Measurements from ENCODE around the gene SLCO1A2. TPM values are rescaled to one million over a fixed set of nuclear protein-coding genes. Genes with fewer than 3 reads are reported as not detected.
"Not testable (repeated sequence)": the region's sequence is repeated elsewhere in the genome, so short reads cannot be mapped to it uniquely, and the experiment has no call there.

Gene SLCO1A2
- polyA plus RNA-seq, 1 donor (not counting 4 experiments of a cell fraction or from before 2014, with no cell fraction given) = not detected

DNA sequence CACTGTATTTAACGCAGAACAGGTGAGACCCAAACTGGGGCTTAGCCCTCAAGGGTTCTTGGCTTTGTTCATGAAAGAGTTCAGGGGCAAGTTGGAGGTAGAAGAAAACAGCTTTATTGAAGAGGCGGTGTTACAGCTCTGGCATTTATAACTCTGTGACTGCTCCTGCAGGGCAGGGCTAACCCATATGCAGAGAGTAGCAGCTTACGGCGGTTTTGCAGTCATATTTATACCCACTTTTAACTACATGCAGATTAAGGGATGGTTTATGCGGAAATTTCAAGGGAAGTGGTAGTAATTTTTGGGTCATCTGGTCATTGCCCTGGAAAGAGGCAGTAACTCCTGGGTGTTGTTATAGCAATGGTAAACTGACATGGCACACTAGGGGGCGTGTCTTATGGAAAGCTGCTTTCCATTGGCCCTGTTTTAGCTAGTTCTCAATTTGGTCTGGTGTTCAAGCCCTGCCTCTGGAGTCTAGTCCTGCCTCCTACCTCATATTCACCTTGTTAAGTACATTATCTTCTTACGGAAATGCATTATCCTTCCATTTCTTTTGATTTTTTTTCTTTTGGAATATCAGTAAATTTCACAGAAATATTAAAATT, 36.2 kb upstream of the SLCO1A2 start:
- no peaks in the 10 kb centered on the region for H3K27me3 ChIP-seq (ENCODE audit: control insufficient read depth, extremely low read depth, insufficient read depth, low read length)
- H3K4me1 ChIP-seq (ENCODE audit: control insufficient read depth, extremely low read depth, insufficient read depth, low read length) = no peaks in the 10 kb centered on the region
- no peaks in the 10 kb centered on the region for H3K36me3 ChIP-seq (ENCODE audit: control insufficient read depth in 2 of 2, extremely low read depth in 1 of 2, insufficient read depth in 2 of 2, low read length in 2 of 2)
- H3K4me3 ChIP-seq (ENCODE audit: control insufficient read depth in 2 of 3, extremely low read depth in 1 of 3, insufficient read depth in 2 of 3, low read depth in 1 of 3, low read length in 3 of 3) = no peak overlapping the region
- H4K20me1 ChIP-seq (ENCODE audit: control insufficient read depth, extremely low read depth, insufficient read depth, low read length) = no peaks in the 10 kb centered on the region
- H3K4me2 ChIP-seq (ENCODE audit: control insufficient read depth, extremely low read depth, insufficient read depth, low read depth, low read length) = no peak overlapping the region
- no peak overlapping the region for H3K27ac ChIP-seq (ENCODE audit: control insufficient read depth, insufficient read depth, low read length)
- dilution Hi-C loops (cut with MboI; ENCODE audit: extremely low pct_ligation_motif_present, low sequenced_read_pairs) = no loop called here
- no peaks in the 10 kb centered on the region for H3K9me3 ChIP-seq (ENCODE audit: control insufficient read depth, low read depth, low read length)
- no peak overlapping the region for H3K9ac ChIP-seq (ENCODE audit: control insufficient read depth, extremely low read depth, insufficient read depth, low read length)
- H2AFZ ChIP-seq (ENCODE audit: control insufficient read depth, low read length) = no peak overlapping the region
- H3K9me1 ChIP-seq (ENCODE audit: control insufficient read depth, extremely low read depth, insufficient read depth, low read length) = no peaks in the 10 kb centered on the region
- H3K79me2 ChIP-seq (ENCODE audit: control insufficient read depth, insufficient read depth, low read length) = no peaks in the 10 kb centered on the region
- FAIRE-seq = no peak
- no peak for DNase-seq (ENCODE audit: low read depth, low spot score)
- no peak for TF ChIP-seq EZH2 (IDR thresholded peaks at IDR 0.05; ENCODE audit: low read length)
- TF ChIP-seq, protein P1, sequence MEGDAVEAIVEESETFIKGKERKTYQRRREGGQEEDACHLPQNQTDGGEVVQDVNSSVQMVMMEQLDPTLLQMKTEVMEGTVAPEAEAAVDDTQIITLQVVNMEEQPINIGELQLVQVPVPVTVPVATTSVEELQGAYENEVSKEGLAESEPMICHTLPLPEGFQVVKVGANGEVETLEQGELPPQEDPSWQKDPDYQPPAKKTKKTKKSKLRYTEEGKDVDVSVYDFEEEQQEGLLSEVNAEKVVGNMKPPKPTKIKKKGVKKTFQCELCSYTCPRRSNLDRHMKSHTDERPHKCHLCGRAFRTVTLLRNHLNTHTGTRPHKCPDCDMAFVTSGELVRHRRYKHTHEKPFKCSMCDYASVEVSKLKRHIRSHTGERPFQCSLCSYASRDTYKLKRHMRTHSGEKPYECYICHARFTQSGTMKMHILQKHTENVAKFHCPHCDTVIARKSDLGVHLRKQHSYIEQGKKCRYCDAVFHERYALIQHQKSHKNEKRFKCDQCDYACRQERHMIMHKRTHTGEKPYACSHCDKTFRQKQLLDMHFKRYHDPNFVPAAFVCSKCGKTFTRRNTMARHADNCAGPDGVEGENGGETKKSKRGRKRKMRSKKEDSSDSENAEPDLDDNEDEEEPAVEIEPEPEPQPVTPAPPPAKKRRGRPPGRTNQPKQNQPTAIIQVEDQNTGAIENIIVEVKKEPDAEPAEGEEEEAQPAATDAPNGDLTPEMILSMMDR (optimal IDR thresholded peaks at IDR 0.05 in 1 of 3, IDR thresholded peaks at IDR 0.05 in 1 of 3, conservative IDR thresholded peaks at IDR 0.05 in 1 of 3; ENCODE audit: extremely low read depth in 1 of 3, insufficient read depth in 2 of 3, low read length in 3 of 3) = no peak

DNA sequence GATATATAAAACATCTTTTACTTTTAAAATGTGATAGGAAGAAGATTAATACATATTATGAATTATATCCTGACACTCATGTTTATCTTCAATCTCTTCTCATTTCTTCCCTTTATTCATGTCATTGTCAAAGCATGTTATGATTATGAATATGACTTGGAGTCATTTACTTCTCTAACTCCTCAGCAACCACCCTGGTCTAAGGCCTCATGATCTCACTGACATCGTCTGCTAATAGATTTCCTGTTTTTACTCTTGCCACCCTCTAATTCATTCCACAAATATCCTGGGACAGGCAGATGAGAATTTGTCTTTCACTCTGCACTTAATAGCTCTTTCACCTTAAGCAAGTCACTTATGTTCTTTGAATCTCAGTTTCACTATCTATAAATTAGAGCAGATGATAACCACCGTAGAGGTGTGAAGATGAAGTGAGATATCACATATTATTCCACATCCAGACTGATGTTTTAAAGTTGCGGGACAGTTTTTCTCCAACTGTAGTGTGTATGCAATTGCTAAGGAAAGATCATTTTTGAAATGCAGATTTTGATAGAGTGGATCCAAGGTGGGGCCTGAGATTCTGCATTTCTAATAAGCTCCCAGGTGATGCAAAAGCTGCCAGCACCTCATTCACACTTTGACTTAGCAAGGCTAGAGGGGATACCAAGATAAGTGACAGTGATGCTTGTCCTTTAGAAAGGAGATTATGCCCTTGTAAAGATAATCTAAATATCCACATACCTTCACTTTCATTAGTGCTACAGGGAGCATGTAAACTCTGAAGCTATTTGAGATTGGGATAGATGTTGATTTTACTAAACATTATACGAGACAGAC, 34.6 kb upstream of the SLCO1A2 start:
- Histone ChIP-seq H4K20me1 (ENCODE audit: control insufficient read depth, extremely low read depth, insufficient read depth, low read length) (no peaks in the 10 kb centered on the region), H3K79me2 (ENCODE audit: control insufficient read depth, insufficient read depth, low read length) (no peaks in the 10 kb centered on the region), H3K27me3 (ENCODE audit: control insufficient read depth, extremely low read depth, insufficient read depth, low read length) (no peaks in the 10 kb centered on the region), H3K27ac (ENCODE audit: control insufficient read depth, insufficient read depth, low read length) (no peak overlapping the region), H3K9me3 (ENCODE audit: control insufficient read depth, low read depth, low read length) (no peaks in the 10 kb centered on the region), H3K9me1 (ENCODE audit: control insufficient read depth, extremely low read depth, insufficient read depth, low read length) (no peaks in the 10 kb centered on the region), H2AFZ (ENCODE audit: control insufficient read depth, low read length) (no peak overlapping the region), H3K4me2 (ENCODE audit: control insufficient read depth, extremely low read depth, insufficient read depth, low read depth, low read length) (no peak overlapping the region), H3K4me3 (ENCODE audit: control insufficient read depth in 2 of 3, extremely low read depth in 1 of 3, insufficient read depth in 2 of 3, low read depth in 1 of 3, low read length in 3 of 3) (no peak overlapping the region), H3K4me1 (ENCODE audit: control insufficient read depth, extremely low read depth, insufficient read depth, low read length) (no peaks in the 10 kb centered on the region), H3K9ac (ENCODE audit: control insufficient read depth, extremely low read depth, insufficient read depth, low read length) (no peak overlapping the region), H3K36me3 (ENCODE audit: control insufficient read depth in 2 of 2, extremely low read depth in 1 of 2, insufficient read depth in 2 of 2, low read length in 2 of 2) (no peaks in the 10 kb centered on the region)
- dilution Hi-C loops (cut with MboI; ENCODE audit: extremely low pct_ligation_motif_present, low sequenced_read_pairs) = no loop called here
- no peak for DNase-seq (ENCODE audit: low read depth, low spot score)
- no peak for TF ChIP-seq EZH2 (IDR thresholded peaks at IDR 0.05; ENCODE audit: low read length)
- TF ChIP-seq, protein P1 (optimal IDR thresholded peaks at IDR 0.05 in 1 of 3, IDR thresholded peaks at IDR 0.05 in 1 of 3, conservative IDR thresholded peaks at IDR 0.05 in 1 of 3; ENCODE audit: extremely low read depth in 1 of 3, insufficient read depth in 2 of 3, low read length in 3 of 3) = no peak
- FAIRE-seq = no peak

DNA sequence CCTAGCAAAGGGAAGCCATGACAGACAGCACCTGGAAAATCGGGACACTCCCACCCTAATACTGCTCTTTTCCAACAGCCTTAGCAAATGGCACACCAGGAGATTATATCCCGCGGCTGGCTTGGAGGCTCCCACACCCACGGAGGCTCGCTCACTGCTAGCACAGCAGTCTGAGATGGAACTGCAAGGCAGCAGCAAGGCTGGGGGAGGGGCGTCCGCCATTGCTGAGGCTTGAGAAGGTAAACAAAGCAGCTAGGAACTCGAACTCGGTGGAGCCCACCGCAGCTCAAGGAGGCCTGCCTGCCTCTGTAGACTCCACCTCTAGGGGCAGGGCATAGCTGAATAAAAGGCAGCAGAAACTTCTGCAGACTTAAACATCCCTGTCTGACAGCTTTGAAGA, 25.9 kb upstream of the SLCO1A2 start:
- H3K9me1 ChIP-seq (ENCODE audit: control insufficient read depth, extremely low read depth, insufficient read depth, low read length); H3K4me1 ChIP-seq (ENCODE audit: control insufficient read depth, extremely low read depth, insufficient read depth, low read length); dilution Hi-C loops (cut with MboI; ENCODE audit: extremely low pct_ligation_motif_present, low sequenced_read_pairs); DNase-seq (ENCODE audit: low read depth, low spot score); H3K4me2 ChIP-seq (ENCODE audit: control insufficient read depth, extremely low read depth, insufficient read depth, low read depth, low read length); H3K27me3 ChIP-seq (ENCODE audit: control insufficient read depth, extremely low read depth, insufficient read depth, low read length); H2AFZ ChIP-seq (ENCODE audit: control insufficient read depth, low read length); H3K79me2 ChIP-seq (ENCODE audit: control insufficient read depth, insufficient read depth, low read length); H3K9ac ChIP-seq (ENCODE audit: control insufficient read depth, extremely low read depth, insufficient read depth, low read length); FAIRE-seq; H3K9me3 ChIP-seq (ENCODE audit: control insufficient read depth, low read depth, low read length); H4K20me1 ChIP-seq (ENCODE audit: control insufficient read depth, extremely low read depth, insufficient read depth, low read length); H3K27ac ChIP-seq (ENCODE audit: control insufficient read depth, insufficient read depth, low read length); H3K4me3 ChIP-seq (ENCODE audit: control insufficient read depth in 2 of 3, extremely low read depth in 1 of 3, insufficient read depth in 2 of 3, low read depth in 1 of 3, low read length in 3 of 3); H3K36me3 ChIP-seq (ENCODE audit: control insufficient read depth in 2 of 2, extremely low read depth in 1 of 2, insufficient read depth in 2 of 2, low read length in 2 of 2): not testable (repeated sequence)

Measured in keratinocyte (primary cell).